Occipital lobe (tissue), 3 donors: ENCODE measurements around the gene PLAC1. TPM values are rescaled to one million over a fixed set of nuclear protein-coding genes. Genes with fewer than 3 reads are reported as not detected.

Experiments
- DNase-seq: peaks from one replicate; lab custom pipeline; 2025; lab: John Stamatoyannopoulos, UW
- small RNA-seq: library from RNA; depleted of rRNA; stranded (forward); fragments of <200 nt; gene quantifications from one replicate; pipeline ENCODE3, GENCODE V24; 2014
- total RNA-seq: library from RNA; depleted of rRNA; stranded (reverse); fragments of >200 nt; gene quantifications from one replicate; pipeline ENCODE4 v1.2.3, GENCODE V29; 2014

Gene PLAC1
- total RNA-seq, 1 donor from 2014 or later: not detected

DNA sequence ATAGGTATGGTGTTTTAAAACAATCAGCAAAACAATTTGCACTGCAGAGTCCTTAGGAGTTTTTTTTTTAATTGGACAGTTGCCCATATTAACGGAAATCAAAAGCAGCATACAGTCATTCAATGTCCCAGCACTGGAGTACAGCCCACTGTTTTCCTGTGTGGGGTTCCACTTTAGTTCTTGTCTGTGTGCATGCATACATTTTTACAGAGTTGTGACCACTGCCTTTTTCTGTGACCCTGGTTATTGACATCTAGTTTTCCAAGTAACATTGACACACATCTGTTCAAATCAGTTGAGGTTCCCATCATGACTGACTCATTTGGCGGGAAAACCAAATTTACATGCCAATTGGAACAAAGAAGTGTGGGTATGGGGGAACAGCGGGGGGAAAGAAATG, 115.0 kb downstream of the PLAC1 start:
- no peak for DNase-seq

DNA sequence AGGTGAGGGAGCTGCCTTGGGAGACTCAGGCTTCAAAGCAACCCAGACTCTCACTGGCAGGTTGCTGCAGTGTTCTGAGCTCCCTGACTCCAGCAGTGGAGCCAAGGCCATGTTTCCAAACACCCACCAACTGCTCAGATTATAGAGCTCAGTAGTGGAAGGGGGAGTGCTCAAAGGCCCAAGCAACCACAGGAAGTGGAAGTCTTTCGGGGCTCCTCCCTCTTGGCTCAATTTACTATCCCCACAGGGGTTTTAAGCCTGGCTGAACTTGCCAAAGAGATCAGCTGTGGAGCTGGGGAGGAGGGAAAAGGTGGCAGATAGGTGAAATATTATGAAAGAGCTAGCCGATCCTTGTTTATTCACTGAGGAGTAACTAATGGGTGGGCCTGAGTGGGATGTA, 115.8 kb downstream of the PLAC1 start:
- DNase-seq: no peak

DNA sequence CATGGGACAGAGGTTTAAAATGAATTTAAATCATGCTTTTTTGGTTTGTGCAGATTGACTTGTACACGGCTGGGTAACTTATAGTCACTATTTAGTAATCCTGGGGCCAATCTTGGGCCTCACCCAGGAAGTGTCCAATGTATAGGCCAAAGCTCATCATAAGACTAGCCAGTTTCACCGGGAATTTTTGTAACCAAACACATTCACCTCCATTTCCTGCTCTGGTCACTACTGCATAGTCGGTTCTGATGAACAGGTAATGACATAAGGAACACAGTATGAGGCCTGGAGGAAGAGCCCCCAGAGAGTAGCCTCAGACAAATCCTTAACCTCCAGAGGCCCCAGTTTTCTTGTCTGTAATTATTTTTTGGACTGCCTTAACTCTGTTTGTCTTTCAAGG, 116.4 kb downstream of the PLAC1 start:
- DNase-seq: no peak

DNA sequence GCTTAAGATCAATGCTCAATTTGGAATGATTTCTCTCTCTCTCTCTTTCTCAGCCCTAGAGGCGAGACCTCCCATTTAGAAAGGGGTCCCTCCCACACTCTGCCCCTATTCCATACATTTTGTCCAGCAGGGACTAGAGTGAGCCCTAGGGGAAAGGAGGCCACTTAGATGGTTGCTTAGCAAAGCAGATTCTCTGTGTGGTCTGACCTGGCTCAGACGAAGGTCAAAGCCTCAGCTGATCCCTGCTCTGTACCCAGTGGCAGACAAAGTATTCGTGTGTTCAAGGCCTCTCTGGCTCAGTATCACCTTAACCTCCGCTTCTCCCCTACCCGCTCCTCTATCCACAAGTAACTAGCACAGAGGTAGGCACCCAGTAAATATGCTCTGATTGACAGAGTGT, 120.0 kb downstream of the PLAC1 start:
- DNase-seq: no peak

DNA sequence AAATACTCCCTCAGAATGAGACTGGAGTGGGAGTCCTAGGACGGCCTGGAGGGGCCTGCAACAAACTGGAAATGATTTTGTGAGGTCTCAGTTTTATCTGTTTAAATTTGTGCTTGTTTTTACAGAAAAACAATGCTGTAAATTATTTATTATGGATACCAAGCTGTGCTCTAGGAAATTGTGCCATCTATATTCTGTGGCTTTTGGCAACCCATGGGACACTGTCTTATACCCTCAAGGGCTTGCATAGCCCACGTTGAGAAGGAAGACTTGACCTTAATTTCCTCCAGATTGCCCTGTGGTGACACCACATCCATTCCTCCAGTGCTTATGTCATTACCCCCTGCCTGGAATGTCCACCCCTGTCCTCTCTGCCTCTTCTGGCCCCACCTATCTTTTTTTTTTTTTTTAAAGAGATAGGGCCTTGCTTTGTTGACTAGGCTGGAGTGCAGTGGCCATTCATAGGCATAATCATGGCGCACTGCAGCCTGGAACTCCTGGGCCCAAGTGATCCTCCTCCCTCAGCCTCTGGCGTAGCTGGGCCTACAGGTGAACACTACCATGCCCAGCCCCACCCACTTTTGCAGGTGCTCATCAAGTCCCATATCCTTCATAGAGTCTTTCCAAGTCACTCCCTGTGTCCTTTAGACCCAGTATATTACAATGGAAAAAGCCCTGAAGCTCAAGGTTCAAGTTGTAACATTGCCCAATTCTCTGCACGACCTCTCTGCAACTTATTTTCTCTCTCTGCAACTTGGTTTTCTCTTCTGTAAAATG, 120.9 kb downstream of the PLAC1 start:
- DNase-seq: no peak

DNA sequence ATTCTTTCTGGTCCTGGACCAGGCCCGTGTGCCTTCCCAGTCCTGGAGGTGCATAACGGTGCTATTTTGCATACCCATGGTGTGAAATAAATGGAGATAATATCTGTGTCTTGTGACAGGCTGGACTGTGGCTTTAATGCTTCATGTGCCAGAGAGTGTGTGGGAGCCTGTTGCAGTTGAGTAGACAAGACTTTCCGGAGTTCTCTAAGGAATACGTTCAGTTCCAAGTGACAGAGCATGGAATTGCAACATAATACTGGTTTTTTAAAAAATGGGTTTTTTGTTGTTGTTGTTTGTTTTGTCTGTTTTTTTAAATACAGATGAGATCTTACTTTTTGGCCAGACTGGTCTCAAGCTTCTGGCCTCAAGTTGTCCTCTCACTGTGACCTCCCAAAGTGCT, 124.3 kb downstream of the PLAC1 start:
- no peak for DNase-seq

DNA sequence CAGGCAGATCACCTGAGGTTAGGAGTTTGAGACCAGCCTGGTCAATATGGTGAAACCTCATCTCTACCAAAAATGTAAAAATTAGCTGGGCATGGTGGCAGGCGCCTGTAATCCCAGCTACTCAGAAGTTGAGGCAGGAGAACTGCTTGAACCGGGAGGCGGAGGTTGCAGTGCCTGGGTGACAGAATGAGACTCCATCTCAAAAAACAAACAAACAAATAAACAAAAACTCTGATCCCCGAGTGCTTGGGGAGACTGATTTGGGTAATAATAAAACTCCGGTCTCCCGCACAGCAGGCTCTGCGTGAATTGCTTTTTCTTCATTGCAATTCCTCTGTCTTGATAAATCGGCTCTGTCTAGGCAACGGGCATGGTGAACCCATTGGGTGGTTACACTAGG, 124.9 kb downstream of the PLAC1 start:
- DNase-seq: no peak

DNA sequence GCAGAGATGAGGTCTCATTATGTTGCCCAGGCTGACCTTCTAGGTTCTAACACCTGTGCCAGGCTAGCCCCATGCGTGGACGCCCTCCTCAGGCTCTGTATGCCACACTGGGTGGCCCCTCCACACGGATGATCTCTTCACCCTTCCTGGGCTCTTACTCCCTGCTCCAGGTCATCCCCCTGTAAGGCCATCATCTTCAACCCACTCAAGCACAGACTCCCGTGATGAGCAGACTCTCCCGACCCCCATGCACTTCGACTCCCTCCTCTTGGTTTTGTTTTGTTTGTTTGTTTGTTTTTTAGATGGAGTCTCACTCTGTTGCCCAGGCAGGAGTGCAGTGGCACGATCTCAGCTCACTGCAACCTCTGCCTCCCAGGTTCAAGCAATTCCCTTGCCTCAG, 127.4 kb downstream of the PLAC1 start:
- DNase-seq: no peak

DNA sequence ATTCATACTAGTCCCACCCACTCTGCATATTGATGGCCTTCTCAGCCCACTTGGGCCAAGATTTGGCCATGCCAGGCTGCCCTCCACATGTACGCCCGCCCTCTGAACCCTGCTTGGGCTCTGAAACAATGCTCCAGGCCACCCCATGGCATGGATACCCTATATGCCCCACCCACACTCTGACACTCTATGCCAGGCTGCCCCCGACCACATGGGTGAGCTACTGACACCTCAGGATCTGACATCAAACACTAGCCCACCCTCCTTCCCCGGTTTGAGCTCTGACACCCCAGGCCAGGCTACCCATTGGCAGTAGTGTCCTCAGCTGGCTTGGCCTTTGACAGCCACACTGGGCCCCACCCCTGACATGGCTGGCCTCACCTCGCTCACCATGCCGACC, 128.8 kb downstream of the PLAC1 start:
- no peak for DNase-seq

DNA sequence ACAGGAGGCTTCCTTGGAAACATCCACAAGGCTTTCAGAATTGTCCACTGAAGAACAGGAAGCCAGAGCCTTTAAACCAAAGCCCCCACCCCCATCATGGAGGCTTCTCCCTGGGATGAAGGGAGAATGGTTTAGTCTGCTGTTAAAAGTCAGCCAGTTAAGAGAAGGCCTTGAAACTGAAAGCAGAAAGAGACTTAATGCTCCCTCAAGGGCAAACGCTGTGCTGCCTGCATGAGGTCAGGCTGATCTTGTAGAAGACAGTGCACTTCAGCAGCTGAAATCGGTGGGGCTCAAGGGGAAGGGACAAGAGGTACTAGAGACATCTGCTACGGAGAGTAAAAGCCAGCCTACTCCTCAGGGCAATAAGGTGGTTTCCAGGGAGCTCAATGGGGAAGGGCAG, 129.3 kb downstream of the PLAC1 start:
- no peak for DNase-seq

GRCh38 chrX:134526399-134526798, 131.9 kb downstream of the PLAC1 start:
- DNase-seq: no peak

DNA sequence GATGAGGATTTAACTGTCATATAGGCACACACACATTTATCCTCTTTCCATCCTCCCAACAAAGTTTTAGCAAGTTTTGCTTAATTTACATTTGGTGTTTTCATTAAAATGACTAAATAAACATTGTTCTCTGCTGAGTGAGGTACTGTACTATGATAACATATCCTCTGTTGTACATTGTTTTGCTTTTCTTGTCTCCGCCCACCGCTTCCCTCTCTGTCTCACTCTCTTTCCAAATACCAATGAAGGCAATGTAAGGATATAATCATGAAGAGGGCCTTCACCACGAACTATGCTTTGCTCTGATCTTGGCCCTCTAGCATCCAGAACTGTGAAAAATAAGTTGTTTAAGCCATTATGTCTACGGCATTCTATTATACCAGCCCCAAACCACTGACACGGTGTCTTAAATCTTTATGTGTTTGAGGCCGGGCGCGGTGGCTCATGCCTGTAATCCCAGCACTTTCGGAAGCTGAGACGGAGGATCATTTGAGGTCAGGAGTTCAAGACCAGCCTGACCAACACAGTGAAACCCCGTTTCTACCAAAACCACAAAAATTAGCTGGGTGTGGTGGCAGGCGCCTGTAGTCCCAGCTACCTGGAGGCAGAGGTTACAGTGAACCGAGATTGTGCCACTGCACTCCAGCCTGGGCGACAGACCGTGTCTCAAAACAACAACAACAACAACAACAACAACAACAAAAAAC, 133.0 kb downstream of the PLAC1 start:
- no peak for DNase-seq

- DNase-seq: no peak
Measured at GRCh38 chrX:134524181-134524580, 134.1 kb downstream of the PLAC1 start.

DNA sequence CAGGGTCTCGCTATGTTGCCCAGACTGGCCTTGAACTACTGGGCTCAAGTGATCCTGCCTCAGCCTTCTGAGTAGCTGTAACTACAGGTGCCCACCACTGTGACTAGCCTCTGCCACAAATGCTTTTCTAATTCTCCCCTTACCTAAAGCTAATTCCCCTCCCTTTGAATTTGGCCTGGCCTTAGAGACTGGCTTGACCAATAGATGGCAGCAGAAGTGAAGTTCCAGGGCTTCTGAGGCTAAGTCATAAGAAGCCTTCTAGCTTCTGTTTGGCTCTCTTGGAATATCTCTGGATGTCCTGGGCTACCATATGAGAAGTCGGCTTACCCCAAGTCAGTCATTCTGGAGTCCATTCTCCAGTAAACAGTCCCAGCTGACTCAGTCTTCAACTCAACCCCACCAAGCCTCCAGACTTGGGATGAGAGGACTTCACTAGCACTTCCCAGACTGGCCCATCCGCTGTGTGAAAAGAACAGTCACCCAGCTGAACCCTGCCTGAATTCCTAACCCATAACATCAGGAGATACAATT, 137.3 kb downstream of the PLAC1 start:
- no peak for DNase-seq

Small RNAs within 50 kb of the gene (small RNA-seq; reads per million reads assigned to genes)
- gene AC004383.1 (not detected), gene MIR450A1 (not detected), gene MIR450A2 (not detected), gene MIR450B (6.0 reads per million, percentile 90 among the genes with 10 or more reads in this experiment), gene MIR503 (0.23 reads per million), gene MIR542 (0.87 reads per million, percentile 70 among the genes with 10 or more reads in this experiment)

Other genes starting within 250 kb of the PLAC1 start
- 30.7 TPM for gene HPRT1, start 198.3 kb downstream of the PLAC1 start, total RNA-seq
- gene PABIR2, start 138.7 kb upstream of the PLAC1 start, total RNA-seq: 4.8 TPM